ENCODE measurements around the gene PIP5K1C. TPM values are rescaled to one million over a fixed set of nuclear protein-coding genes. Genes with fewer than 3 reads are reported as not detected.

The PIP5K1C gene
- total RNA-seq, 1 experiment from 2014 or later, result 23.6 TPM

GRCh38 chr19:3634496-3635045 lies 65.7 kb downstream of the PIP5K1C start:
- H3K27ac Mint-ChIP-seq (ENCODE audit: unreplicated experiment), result no peak overlapping the region
- intact Hi-C loops (cut with micrococcal nuclease; ENCODE audit: unreplicated experiment), result no loop called here
- TF ChIP-seq CTCF (IDR thresholded peaks at IDR 0.05; ENCODE audit: unreplicated experiment), result no peak
- H3K27me3 Mint-ChIP-seq (ENCODE audit: unreplicated experiment), result no peaks in the 10 kb centered on the region
- DNase-seq, result no peak
- no peak overlapping the region for H3K4me3 Mint-ChIP-seq (ENCODE audit: low read depth, unreplicated experiment)
- peaks cover 6% of the 10 kb centered on the region for H3K36me3 Mint-ChIP-seq (ENCODE audit: insufficient read depth, unreplicated experiment)
- no peaks in the 10 kb centered on the region for H3K4me1 Mint-ChIP-seq (ENCODE audit: low read depth, unreplicated experiment)
- CTCF ChIA-PET, result no interaction called here
- BruUV-seq (replicated peaks), result no TSS peak
- H3K9me3 Mint-ChIP-seq (ENCODE audit: low read depth, unreplicated experiment), result no peaks in the 10 kb centered on the region

GRCh38 chr19:3633559-3633988 lies 66.7 kb downstream of the PIP5K1C start:
- no peaks in the 10 kb centered on the region for H3K4me1 Mint-ChIP-seq (ENCODE audit: low read depth, unreplicated experiment)
- CTCF ChIA-PET, result no interaction called here
- H3K27me3 Mint-ChIP-seq (ENCODE audit: unreplicated experiment), result no peaks in the 10 kb centered on the region
- no peaks in the 10 kb centered on the region for H3K9me3 Mint-ChIP-seq (ENCODE audit: low read depth, unreplicated experiment)
- intact Hi-C loops (cut with micrococcal nuclease; ENCODE audit: unreplicated experiment), result no loop called here
- H3K4me3 Mint-ChIP-seq (ENCODE audit: low read depth, unreplicated experiment), result no peak overlapping the region
- BruUV-seq (replicated peaks), result no TSS peak
- TF ChIP-seq CTCF (IDR thresholded peaks at IDR 0.05; ENCODE audit: unreplicated experiment), result no peak
- peaks cover 4% of the 10 kb centered on the region for H3K36me3 Mint-ChIP-seq (ENCODE audit: insufficient read depth, unreplicated experiment)
- H3K27ac Mint-ChIP-seq (ENCODE audit: unreplicated experiment), result no peak overlapping the region
- DNase-seq, result no peak

- DNase-seq, result no peak
- BruUV-seq (replicated peaks), result no TSS peak
- no peak for TF ChIP-seq CTCF (IDR thresholded peaks at IDR 0.05; ENCODE audit: unreplicated experiment)
- Mint-ChIP-seq H3K27me3 (ENCODE audit: unreplicated experiment) (no peaks in the 10 kb centered on the region), H3K9me3 (ENCODE audit: low read depth, unreplicated experiment) (no peaks in the 10 kb centered on the region), H3K4me1 (ENCODE audit: low read depth, unreplicated experiment) (no peaks in the 10 kb centered on the region), H3K27ac (ENCODE audit: unreplicated experiment) (no peak overlapping the region), H3K4me3 (ENCODE audit: low read depth, unreplicated experiment) (no peak overlapping the region), H3K36me3 (ENCODE audit: insufficient read depth, unreplicated experiment) (no peaks in the 10 kb centered on the region)
- CTCF ChIA-PET, result no interaction called here
- intact Hi-C loops (cut with micrococcal nuclease; ENCODE audit: unreplicated experiment), result no loop called here
Observed at GRCh38 chr19:3632739-3633558, 67.3 kb downstream of the PIP5K1C start.

GRCh38 chr19:3632098-3632497 lies 68.2 kb downstream of the PIP5K1C start:
- Mint-ChIP-seq H3K27ac (ENCODE audit: unreplicated experiment) (no peak overlapping the region), H3K4me3 (ENCODE audit: low read depth, unreplicated experiment) (no peak overlapping the region), H3K27me3 (ENCODE audit: unreplicated experiment) (no peaks in the 10 kb centered on the region), H3K9me3 (ENCODE audit: low read depth, unreplicated experiment) (no peaks in the 10 kb centered on the region), H3K36me3 (ENCODE audit: insufficient read depth, unreplicated experiment) (peaks cover 3% of the 10 kb centered on the region), H3K4me1 (ENCODE audit: low read depth, unreplicated experiment) (no peaks in the 10 kb centered on the region)
- CTCF ChIA-PET, result no interaction called here
- no TSS peak for BruUV-seq (replicated peaks)
- DNase-seq, result no peak
- no peak for TF ChIP-seq CTCF (IDR thresholded peaks at IDR 0.05; ENCODE audit: unreplicated experiment)
- intact Hi-C loops (cut with micrococcal nuclease; ENCODE audit: unreplicated experiment), result no loop called here
